Measurements from ENCODE around the gene UGT1A5. TPM values are rescaled to one million over a fixed set of nuclear protein-coding genes. Genes with fewer than 3 reads are reported as not detected.

The UGT1A5 gene
- polyA plus RNA-seq, 1 donor (not counting 4 experiments of a cell fraction or from before 2014, with no cell fraction given) = 1.3 TPM

GRCh38 chr2:233816771-233817170, 104.1 kb downstream of the UGT1A5 start:
- no peak for DNase-seq (ENCODE audit: low read depth, low spot score)
- TF ChIP-seq CTCF (optimal IDR thresholded peaks at IDR 0.05 in 1 of 3, IDR thresholded peaks at IDR 0.05 in 1 of 3, conservative IDR thresholded peaks at IDR 0.05 in 1 of 3; ENCODE audit: extremely low read depth in 1 of 3, insufficient read depth in 2 of 3, low read length in 3 of 3) (no peak), EZH2 (IDR thresholded peaks at IDR 0.05; ENCODE audit: low read length) (no peak)
- Histone ChIP-seq H3K9ac (ENCODE audit: control insufficient read depth, extremely low read depth, insufficient read depth, low read length) (no peak overlapping the region), H2AFZ (ENCODE audit: control insufficient read depth, low read length) (no peak overlapping the region), H4K20me1 (ENCODE audit: control insufficient read depth, extremely low read depth, insufficient read depth, low read length) (no peaks in the 10 kb centered on the region), H3K36me3 (ENCODE audit: control insufficient read depth in 2 of 2, extremely low read depth in 1 of 2, insufficient read depth in 2 of 2, low read length in 2 of 2) (no peaks in the 10 kb centered on the region), H3K4me1 (ENCODE audit: control insufficient read depth, extremely low read depth, insufficient read depth, low read length) (no peaks in the 10 kb centered on the region), H3K79me2 (ENCODE audit: control insufficient read depth, insufficient read depth, low read length) (no peaks in the 10 kb centered on the region), H3K9me1 (ENCODE audit: control insufficient read depth, extremely low read depth, insufficient read depth, low read length) (no peaks in the 10 kb centered on the region), H3K27me3 (ENCODE audit: control insufficient read depth, extremely low read depth, insufficient read depth, low read length) (peaks cover 8% of the 10 kb centered on the region), H3K4me2 (ENCODE audit: control insufficient read depth, extremely low read depth, insufficient read depth, low read depth, low read length) (no peak overlapping the region), H3K27ac (ENCODE audit: control insufficient read depth, insufficient read depth, low read length) (no peak overlapping the region), H3K4me3 (ENCODE audit: control insufficient read depth in 2 of 3, extremely low read depth in 1 of 3, insufficient read depth in 2 of 3, low read depth in 1 of 3, low read length in 3 of 3) (no peak overlapping the region), H3K9me3 (ENCODE audit: control insufficient read depth, low read depth, low read length) (no peaks in the 10 kb centered on the region)
- FAIRE-seq = no peak
- dilution Hi-C loops (cut with MboI; ENCODE audit: extremely low pct_ligation_motif_present, low sequenced_read_pairs) = no loop called here

- Histone ChIP-seq H3K9ac (ENCODE audit: control insufficient read depth, extremely low read depth, insufficient read depth, low read length) (no peak overlapping the region), H3K4me2 (ENCODE audit: control insufficient read depth, extremely low read depth, insufficient read depth, low read depth, low read length) (no peak overlapping the region), H3K9me3 (ENCODE audit: control insufficient read depth, low read depth, low read length) (no peaks in the 10 kb centered on the region), H4K20me1 (ENCODE audit: control insufficient read depth, extremely low read depth, insufficient read depth, low read length) (no peaks in the 10 kb centered on the region), H3K4me3 (ENCODE audit: control insufficient read depth in 2 of 3, extremely low read depth in 1 of 3, insufficient read depth in 2 of 3, low read depth in 1 of 3, low read length in 3 of 3) (no peak overlapping the region), H3K79me2 (ENCODE audit: control insufficient read depth, insufficient read depth, low read length) (no peaks in the 10 kb centered on the region), H3K36me3 (ENCODE audit: control insufficient read depth in 2 of 2, extremely low read depth in 1 of 2, insufficient read depth in 2 of 2, low read length in 2 of 2) (no peaks in the 10 kb centered on the region), H3K4me1 (ENCODE audit: control insufficient read depth, extremely low read depth, insufficient read depth, low read length) (no peaks in the 10 kb centered on the region), H3K27ac (ENCODE audit: control insufficient read depth, insufficient read depth, low read length) (no peak overlapping the region), H3K9me1 (ENCODE audit: control insufficient read depth, extremely low read depth, insufficient read depth, low read length) (no peaks in the 10 kb centered on the region), H3K27me3 (ENCODE audit: control insufficient read depth, extremely low read depth, insufficient read depth, low read length) (peaks cover 8% of the 10 kb centered on the region), H2AFZ (ENCODE audit: control insufficient read depth, low read length) (no peak overlapping the region)
- no peak for FAIRE-seq
- no peak for DNase-seq (ENCODE audit: low read depth, low spot score)
- dilution Hi-C loops (cut with MboI; ENCODE audit: extremely low pct_ligation_motif_present, low sequenced_read_pairs) = no loop called here
- TF ChIP-seq CTCF (optimal IDR thresholded peaks at IDR 0.05 in 1 of 3, IDR thresholded peaks at IDR 0.05 in 1 of 3, conservative IDR thresholded peaks at IDR 0.05 in 1 of 3; ENCODE audit: extremely low read depth in 1 of 3, insufficient read depth in 2 of 3, low read length in 3 of 3) (no peak), EZH2 (IDR thresholded peaks at IDR 0.05; ENCODE audit: low read length) (no peak)
These were observed 104.7 kb downstream of the UGT1A5 start for GRCh38 chr2:233817361-233817911.

Data from keratinocyte (primary cell).